CD4-positive, alpha-beta T cell (primary cell): Measurements from ENCODE around the gene EPS8L2. TPM values are rescaled to one million over a fixed set of nuclear protein-coding genes. Genes with fewer than 3 reads are reported as not detected.

Source experiments
- ATAC-seq: fragments of 200-7000 bp; cut with Tn5 transposase; one replicate; pipeline ENCODE4 v1.10.0; 2022; ENCODE audit warnings: mild to moderate bottlenecking; ENCODE audit not compliant: poor library complexity
- CTCF ChIA-PET: fragments of 350-600 bp; sonication (Branson Sonifier 250); formaldehyde crosslinking; loops from one replicate; lab custom pipeline; 2021; ENCODE audit warnings: antibody characterized with exemption, inconsistent platforms; lab: Charles Lee
- POLR2A ChIA-PET: fragments of 350-600 bp; sonication (Branson Sonifier 250); formaldehyde crosslinking; loops from one replicate; lab custom pipeline; 2021; ENCODE audit warnings: antibody characterized with exemption, inconsistent platforms; lab: Charles Lee
- DNase-seq, 14 experiments: peaks; one replicate each; pipeline ENCODE4 v3.0.0-alpha.2; 2013 to 2020; ENCODE audit warnings: mixed read lengths in 2 of 14
- H3K27ac ChIP-seq, 2 donors: one replicate each; pipeline versions ENCODE4 v1.5.1 to v1.7.0; 2013; ENCODE audit warnings: low read length in 2 of 2, low read depth in 1 of 2, mild to moderate bottlenecking in 1 of 2
- H3K27me3 ChIP-seq, 2 experiments: 1 replicate in 1 of 2; 2 replicates in 1 of 2; pipeline versions ENCODE4 v1.6.1 to v1.7.0; 2013; ENCODE audit warnings: low read length in 2 of 2, control low read depth in 1 of 2, mild to moderate bottlenecking in 1 of 2, moderate library complexity in 1 of 2; ENCODE audit not compliant: insufficient read depth in 2 of 2, control insufficient read depth in 1 of 2
- H3K36me3 ChIP-seq: one replicate; pipeline ENCODE4 v1.6.1; 2013; ENCODE audit warnings: low read length, control low read depth; ENCODE audit not compliant: insufficient read depth
- H3K4me1 ChIP-seq: one replicate; pipeline ENCODE4 v1.6.1; 2013; ENCODE audit warnings: low read length, control low read depth; ENCODE audit not compliant: insufficient read depth
- H3K4me3 ChIP-seq: one replicate; pipeline ENCODE4 v1.5.1; 2013; ENCODE audit warnings: mild to moderate bottlenecking, low read length, moderate library complexity
- H3K9me3 ChIP-seq, 2 experiments: 1 replicate in 1 of 2; 2 replicates in 1 of 2; pipeline versions ENCODE4 v1.6.1 to v1.7.0; 2013; ENCODE audit warnings: low read length in 2 of 2, mild to moderate bottlenecking in 2 of 2, control low read depth in 1 of 2, moderate library complexity in 1 of 2; ENCODE audit not compliant: control insufficient read depth in 1 of 2, insufficient read depth in 1 of 2
- H3K27ac Mint-ChIP-seq: one replicate; pipeline ENCODE4 v1.8.0; 2020; ENCODE audit warnings: mixed read lengths
- H3K27me3 Mint-ChIP-seq: one replicate; pipeline ENCODE4 v1.8.0; 2021; ENCODE audit warnings: mixed read lengths
- H3K36me3 Mint-ChIP-seq: one replicate; pipeline ENCODE4 v1.8.0; 2021; ENCODE audit warnings: low read depth, mixed read lengths
- H3K4me1 Mint-ChIP-seq: one replicate; pipeline ENCODE4 v1.8.0; 2021; ENCODE audit warnings: low read depth, mixed read lengths
- H3K4me3 Mint-ChIP-seq: one replicate; pipeline ENCODE4 v1.8.0; 2020; ENCODE audit warnings: mild to moderate bottlenecking, mixed read lengths
- H3K9me3 Mint-ChIP-seq: one replicate; pipeline ENCODE4 v1.8.0; 2020; ENCODE audit warnings: mixed read lengths
- intact Hi-C, 2 experiments: fragments of 100-400 bp; cut with DNase I in 1 of 2; cut with micrococcal nuclease in 1 of 2; formaldehyde crosslinking; loops; one replicate each; pipeline versions ENCODE4 v1.15.1 to v1.9.0; 2023 to 2025; cut with DNase I, micrococcal nuclease
- total RNA-seq, 174 experiments: library from RNA in 2 of 174; stranded (reverse) in 2 of 174; gene quantifications; one replicate each; pipeline ENCODE4 v1.2.3 and lab custom pipeline; 2021 to 2026
- TF ChIP-seq, protein P1 (sequence below): fragments of 200-600 bp; IDR thresholded peaks from one replicate; pipeline ENCODE4 v1.8.0; 2022; ENCODE audit warnings: antibody characterized with exemption, mild to moderate bottlenecking

EPS8L2 gene
- total RNA-seq, 2 experiments from 2014 or later: 3.5 to 4.0 TPM

DNA sequence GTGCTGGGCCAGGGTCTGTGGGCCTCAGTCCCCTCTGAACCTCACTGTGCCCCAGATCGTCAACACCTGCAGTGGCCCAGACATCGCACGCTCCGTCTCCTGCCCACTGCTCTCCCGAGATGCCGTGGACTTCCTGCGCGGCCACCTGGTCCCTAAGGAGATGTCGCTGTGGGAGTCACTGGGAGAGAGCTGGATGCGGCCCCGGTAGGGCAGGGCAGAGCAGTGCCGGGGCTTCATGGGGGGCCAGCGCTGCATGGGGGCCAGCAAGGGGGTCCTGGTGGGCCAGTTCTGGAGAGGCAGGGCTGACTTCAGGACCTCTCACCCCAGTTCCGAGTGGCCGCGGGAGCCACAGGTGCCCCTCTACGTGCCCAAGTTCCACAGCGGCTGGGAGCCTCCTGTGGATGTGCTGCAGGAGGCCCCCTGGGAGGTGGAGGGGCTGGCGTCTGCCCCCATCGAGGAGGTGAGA lies 16.3 kb downstream of the EPS8L2 start:
- POLR2A ChIA-PET: interaction anchor here (0.6 to 3.1 kb wide), 4 partner anchors 25 to 167 kb away, joined by 3 to 23 read pairs (median 6); partner anchors contain the start of genes DEAF1, RPLP2, TALDO1 and TMEM80
- TF ChIP-seq, protein P1, sequence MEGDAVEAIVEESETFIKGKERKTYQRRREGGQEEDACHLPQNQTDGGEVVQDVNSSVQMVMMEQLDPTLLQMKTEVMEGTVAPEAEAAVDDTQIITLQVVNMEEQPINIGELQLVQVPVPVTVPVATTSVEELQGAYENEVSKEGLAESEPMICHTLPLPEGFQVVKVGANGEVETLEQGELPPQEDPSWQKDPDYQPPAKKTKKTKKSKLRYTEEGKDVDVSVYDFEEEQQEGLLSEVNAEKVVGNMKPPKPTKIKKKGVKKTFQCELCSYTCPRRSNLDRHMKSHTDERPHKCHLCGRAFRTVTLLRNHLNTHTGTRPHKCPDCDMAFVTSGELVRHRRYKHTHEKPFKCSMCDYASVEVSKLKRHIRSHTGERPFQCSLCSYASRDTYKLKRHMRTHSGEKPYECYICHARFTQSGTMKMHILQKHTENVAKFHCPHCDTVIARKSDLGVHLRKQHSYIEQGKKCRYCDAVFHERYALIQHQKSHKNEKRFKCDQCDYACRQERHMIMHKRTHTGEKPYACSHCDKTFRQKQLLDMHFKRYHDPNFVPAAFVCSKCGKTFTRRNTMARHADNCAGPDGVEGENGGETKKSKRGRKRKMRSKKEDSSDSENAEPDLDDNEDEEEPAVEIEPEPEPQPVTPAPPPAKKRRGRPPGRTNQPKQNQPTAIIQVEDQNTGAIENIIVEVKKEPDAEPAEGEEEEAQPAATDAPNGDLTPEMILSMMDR: no peak
- peaks cover 29% of the 10 kb centered on the region for H3K27me3 Mint-ChIP-seq
- no peak overlapping the region for H3K27ac ChIP-seq
- CTCF ChIA-PET: interaction anchor here (0.6 to 4.7 kb wide), 4 partner anchors 26 to 203 kb away, joined by 3 to 23 read pairs (median 10); partner anchors contain the start of genes DEAF1, IRF7 and TMEM80
- peaks cover 7% of the 10 kb centered on the region for H3K4me1 Mint-ChIP-seq
- peaks cover 5 to 24% of the 10 kb centered on the region in 2 experiments for H3K27me3 ChIP-seq
- H3K27ac Mint-ChIP-seq: no peak overlapping the region
- peaks cover 0 to 19% of the 10 kb centered on the region in 2 experiments for H3K9me3 ChIP-seq
- intact Hi-C loops: loop anchor here in 1 of 2 experiments (2.0 kb wide), 2 partner anchors 60 to 168 kb away; no protein-coding TSS in a partner anchor
- no peak overlapping the region for H3K4me3 Mint-ChIP-seq
- H3K36me3 ChIP-seq: no peaks in the 10 kb centered on the region
- no peaks in the 10 kb centered on the region for H3K9me3 Mint-ChIP-seq
- peak in 1 of 14 experiments; percentile 35 for DNase-seq
- H3K4me1 ChIP-seq: peaks cover 51% of the 10 kb centered on the region
- no peak overlapping the region for H3K4me3 ChIP-seq
- ATAC-seq: no peak
- H3K36me3 Mint-ChIP-seq: no peaks in the 10 kb centered on the region

DNA sequence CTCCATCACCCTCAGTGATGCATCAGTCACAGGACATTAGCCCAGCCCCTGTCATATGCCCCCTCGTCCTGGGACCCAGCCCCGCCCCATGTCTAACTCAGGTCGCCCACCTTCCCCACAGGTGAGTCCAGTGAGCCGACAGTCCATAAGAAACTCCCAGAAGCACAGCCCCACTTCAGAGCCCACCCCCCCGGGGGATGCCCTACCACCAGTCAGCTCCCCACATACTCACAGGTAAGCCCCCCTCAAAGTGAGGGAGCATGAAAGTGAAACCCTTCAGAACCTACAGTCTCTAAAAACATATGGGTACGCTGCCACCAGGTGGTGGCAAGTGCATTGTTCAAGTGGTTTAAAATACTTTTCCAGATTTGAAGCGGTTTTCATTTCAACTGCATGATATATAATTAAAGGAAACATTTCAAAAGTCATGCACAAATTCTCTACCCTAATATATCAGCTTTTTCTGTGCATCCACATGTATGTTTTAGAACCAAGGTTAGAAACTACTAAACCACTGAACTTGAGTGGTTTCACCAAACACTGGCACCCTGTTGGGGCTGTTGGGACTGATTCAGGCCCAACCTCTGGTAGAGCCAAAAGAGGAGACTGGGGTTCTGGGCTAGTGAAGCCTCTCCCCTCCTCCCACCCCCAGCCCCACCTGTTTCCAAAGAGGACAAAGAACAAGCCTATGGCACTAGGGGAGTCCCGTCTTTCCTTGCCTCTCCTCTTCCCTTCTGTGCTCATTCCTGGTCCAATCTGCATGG lies 17.3 kb downstream of the EPS8L2 start:
- H3K4me3 ChIP-seq: no peak overlapping the region
- H3K36me3 ChIP-seq: no peaks in the 10 kb centered on the region
- ATAC-seq (no peak), DNase-seq (peak in 9 of 14 experiments; percentile 30 to 80 (median 53))
- POLR2A ChIA-PET: interaction anchor here (3.1 kb wide), 1 partner anchor 27 kb away, joined by 23 read pairs; the partner anchor contains the start of genes DEAF1 and TMEM80
- no peak overlapping the region for H3K27ac ChIP-seq
- peaks cover 29% of the 10 kb centered on the region for H3K27me3 Mint-ChIP-seq
- H3K36me3 Mint-ChIP-seq: no peaks in the 10 kb centered on the region
- intact Hi-C loops: loop anchor here (1.0 to 2.0 kb wide), 3 partner anchors 61 to 169 kb away; no protein-coding TSS in a partner anchor
- no peak overlapping the region for H3K27ac Mint-ChIP-seq
- H3K9me3 Mint-ChIP-seq: no peaks in the 10 kb centered on the region
- CTCF ChIA-PET: interaction anchor here (1.2 to 4.7 kb wide), 4 partner anchors 27 to 187 kb away, joined by 3 to 23 read pairs (median 10); partner anchors contain the start of genes DEAF1, IRF7 and TMEM80
- peaks cover 5 to 24% of the 10 kb centered on the region in 2 experiments for H3K27me3 ChIP-seq
- TF ChIP-seq, protein P1: peak; percentile 44
- H3K4me1 ChIP-seq: peaks cover 60% of the 10 kb centered on the region
- peak overlapping the region; percentile 81 for H3K4me3 Mint-ChIP-seq
- H3K4me1 Mint-ChIP-seq: peaks cover 7% of the 10 kb centered on the region
- H3K9me3 ChIP-seq: peaks cover 0 to 19% of the 10 kb centered on the region in 2 experiments

DNA sequence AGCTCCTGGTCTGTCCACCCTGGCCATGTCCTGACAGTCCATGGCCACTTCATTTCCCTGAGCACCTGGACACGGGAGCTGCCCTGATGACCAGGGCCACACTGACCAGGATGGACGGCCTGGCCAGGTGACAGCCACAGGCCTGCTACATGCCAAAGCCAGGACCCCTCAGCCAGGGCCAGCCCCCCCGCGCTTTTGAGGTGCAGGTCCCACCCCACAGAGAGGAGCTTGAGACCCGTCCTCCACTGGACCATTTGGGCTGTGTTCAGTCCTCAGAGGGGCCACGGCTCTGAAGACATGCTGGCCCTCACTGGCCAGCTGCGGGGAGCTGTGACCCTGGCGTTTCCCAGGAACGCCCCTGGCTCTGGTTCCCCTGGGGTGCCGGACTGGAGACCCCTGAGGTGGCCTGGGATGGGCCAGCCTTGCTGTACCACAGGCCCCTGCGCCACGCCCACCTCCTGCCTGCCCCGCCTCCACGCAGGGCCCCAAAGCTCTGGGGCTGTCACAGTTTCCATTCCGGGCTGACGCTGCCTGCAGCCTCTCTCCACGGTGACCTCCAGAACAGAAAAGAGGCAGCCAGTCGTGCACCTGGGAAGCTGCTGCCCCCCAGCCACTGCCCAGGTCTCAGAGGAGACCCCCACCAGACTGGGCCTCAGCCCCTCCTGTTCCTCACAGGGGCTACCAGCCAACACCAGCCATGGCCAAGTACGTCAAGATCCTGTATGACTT lies 18.2 kb downstream of the EPS8L2 start:
- Histone ChIP-seq H3K9me3 (peaks cover 0 to 19% of the 10 kb centered on the region in 2 experiments), H3K4me1 (peaks cover 62% of the 10 kb centered on the region), H3K4me3 (no peak overlapping the region), H3K27me3 (peaks cover 5 to 24% of the 10 kb centered on the region in 2 experiments), H3K36me3 (no peaks in the 10 kb centered on the region), H3K27ac (no peak overlapping the region)
- ATAC-seq (no peak), DNase-seq (peak in 1 of 14 experiments; percentile 39)
- peak overlapping the region; percentile 48 for H3K4me3 Mint-ChIP-seq
- ChIA-PET POLR2A (interaction anchor here (3.6 kb wide), 1 partner anchor 169 kb away, joined by 27 read pairs; no protein-coding TSS in a partner anchor), CTCF (interaction anchor here (3.2 to 4.7 kb wide), 2 partner anchors 28 to 169 kb away, joined by 16 to 23 read pairs; partner anchors contain the start of genes DEAF1 and TMEM80)
- intact Hi-C loops: loop anchor here in 1 of 2 experiments (2.0 kb wide), 1 partner anchor 35 kb away; no protein-coding TSS in a partner anchor
- H3K27me3 Mint-ChIP-seq: peaks cover 27% of the 10 kb centered on the region
- peaks cover 7% of the 10 kb centered on the region for H3K4me1 Mint-ChIP-seq
- no peaks in the 10 kb centered on the region for H3K36me3 Mint-ChIP-seq
- TF ChIP-seq, protein P1: no peak
- H3K9me3 Mint-ChIP-seq: no peaks in the 10 kb centered on the region
- H3K27ac Mint-ChIP-seq: no peak overlapping the region
